Measurements from ENCODE around the gene PROX1. TPM values are rescaled to one million over a fixed set of nuclear protein-coding genes. Genes with fewer than 3 reads are reported as not detected.
"Not testable (repeated sequence)": the region's sequence is repeated elsewhere in the genome, so short reads cannot be mapped to it uniquely, and the experiment has no call there.

Gene PROX1
- total and polyA plus RNA-seq, 8 donors: 0.23 to 6.1 (median 2.7) TPM

- intact Hi-C loops (cut with DNase I; ENCODE audit: low total_unique reads): no loop called here
- 85 to 93% (median 90%) methylated on average over 5 of the region's 5 CpGs for WGBS, 5 donors
- DNase-seq: no peak
Observed at GRCh38 chr1:214086945-214087344, 99.2 kb downstream of the PROX1 start.

GRCh38 chr1:214089003-214089402 lies 101.2 kb downstream of the PROX1 start:
- 83 to 93% (median 87%) methylated on average over 2 of the region's 2 CpGs for WGBS, 5 donors
- intact Hi-C loops (cut with DNase I; ENCODE audit: low total_unique reads); H3K9me3 ChIP-seq; H3K4me1 ChIP-seq; H3K27me3 ChIP-seq; H3K36me3 ChIP-seq; H3K27ac ChIP-seq; H3K4me3 ChIP-seq; DNase-seq: not testable (repeated sequence)

More at GRCh38 chr1:214086945-214087344, 99.2 kb downstream of the PROX1 start:
- no peaks in the 10 kb centered on the region for H3K36me3 ChIP-seq
- H3K9me3 ChIP-seq: no peaks in the 10 kb centered on the region
- no peaks in the 10 kb centered on the region for H3K27me3 ChIP-seq
- H3K4me1 ChIP-seq: no peaks in the 10 kb centered on the region
- TF ChIP-seq POLR2AphosphoS5 (IDR thresholded peaks at IDR 0.05): no peak
- TF ChIP-seq EP300 (IDR thresholded peaks at IDR 0.05): no peak
- TF ChIP-seq CTCF (IDR thresholded peaks at IDR 0.05): no peak
- no peak for TF ChIP-seq POLR2A (IDR thresholded peaks at IDR 0.05)
- H3K27ac ChIP-seq: no peak overlapping the region
- no peak overlapping the region for H3K4me3 ChIP-seq
